ENCODE data around the gene C10orf95.

C10orf95 gene

GRCh38 chr10:102434394-102435132 is 16.8 kb downstream of the C10orf95 start:
- no peak for DNase-seq (ENCODE audit: low read depth, low spot score)

GRCh38 chr10:102433619-102434046 is 17.7 kb downstream of the C10orf95 start:
- DNase-seq (ENCODE audit: low read depth, low spot score): no peak

- peak; percentile 98 for DNase-seq (ENCODE audit: low read depth, low spot score)
These were observed 19.0 kb downstream of the C10orf95 start, which contains the start of gene CUEDC2 for GRCh38 chr10:102432162-102432950. Gene CUEDC2 (minus strand): TSS chr10:102432574. CDS start chr10:102425188, 7,386 bp downstream.

GRCh38 chr10:102431452-102432124 is 19.8 kb downstream of the C10orf95 start:
- no peak for DNase-seq (ENCODE audit: low read depth, low spot score)

GRCh38 chr10:102429468-102429867 is 21.9 kb downstream of the C10orf95 start:
- peak; percentile 58 for DNase-seq (ENCODE audit: low read depth, low spot score)

GRCh38 chr10:102426803-102427287 is 24.5 kb downstream of the C10orf95 start:
- no peak for DNase-seq (ENCODE audit: low read depth, low spot score)

- DNase-seq (ENCODE audit: low read depth, low spot score): no peak
These were observed 25.9 kb downstream of the C10orf95 start for GRCh38 chr10:102425444-102425843.

- DNase-seq (ENCODE audit: low read depth, low spot score): no peak
These were observed 26.4 kb downstream of the C10orf95 start for GRCh38 chr10:102424916-102425315.

GRCh38 chr10:102424145-102424544 is 27.2 kb downstream of the C10orf95 start:
- DNase-seq (ENCODE audit: low read depth, low spot score): no peak

GRCh38 chr10:102423372-102423968 is 27.9 kb downstream of the C10orf95 start:
- DNase-seq (ENCODE audit: low read depth, low spot score): no peak

- peak; percentile 87 for DNase-seq (ENCODE audit: low read depth, low spot score)
These were observed 28.7 kb downstream of the C10orf95 start for GRCh38 chr10:102422545-102423129.

GRCh38 chr10:102421757-102422512 is 29.4 kb downstream of the C10orf95 start:
- peak; percentile 50 for DNase-seq (ENCODE audit: low read depth, low spot score)

GRCh38 chr10:102421507-102421756 is 29.9 kb downstream of the C10orf95 start:
- no peak for DNase-seq (ENCODE audit: low read depth, low spot score)

GRCh38 chr10:102420714-102421506 is 30.4 kb downstream of the C10orf95 start, which contains the start of gene FBXL15:
Gene FBXL15 (plus strand): TSS chr10:102420836. CDS start chr10:102421130, 294 bp downstream.
- peak; percentile 98 for DNase-seq (ENCODE audit: low read depth, low spot score)

- DNase-seq (ENCODE audit: low read depth, low spot score): no peak
These were observed 31.1 kb downstream of the C10orf95 start for GRCh38 chr10:102420181-102420713.

GRCh38 chr10:102419269-102420180 is 31.8 kb downstream of the C10orf95 start:
- DNase-seq (ENCODE audit: low read depth, low spot score): peak; percentile 82

- DNase-seq (ENCODE audit: low read depth, low spot score): peak; percentile 44
These were observed 32.6 kb downstream of the C10orf95 start, which contains the start of gene PSD for GRCh38 chr10:102418622-102419268. Gene PSD (minus strand): TSS chr10:102418785. CDS start chr10:102417038, 1,747 bp downstream.

- DNase-seq (ENCODE audit: low read depth, low spot score): no peak
These were observed 34.6 kb downstream of the C10orf95 start for GRCh38 chr10:102416695-102417094.
